HTR-8/SVneo (cell line): ENCODE data around the gene MTOR.
"Not testable (repeated sequence)": the region's sequence is repeated elsewhere in the genome, so short reads cannot be mapped to it uniquely, and the experiment has no call there.

Source experiments
- DNase-seq: peaks from one replicate; pipeline ENCODE4 v3.0.0; 2011; ENCODE audit warnings: low spot score, mixed read lengths; ENCODE audit not compliant: insufficient read length
- FAIRE-seq: peaks from 2 replicates; lab custom pipeline; 2011; peaks lifted over from hg19 to GRCh38; lab: Jason Lieb, UNC

The MTOR gene

DNA sequence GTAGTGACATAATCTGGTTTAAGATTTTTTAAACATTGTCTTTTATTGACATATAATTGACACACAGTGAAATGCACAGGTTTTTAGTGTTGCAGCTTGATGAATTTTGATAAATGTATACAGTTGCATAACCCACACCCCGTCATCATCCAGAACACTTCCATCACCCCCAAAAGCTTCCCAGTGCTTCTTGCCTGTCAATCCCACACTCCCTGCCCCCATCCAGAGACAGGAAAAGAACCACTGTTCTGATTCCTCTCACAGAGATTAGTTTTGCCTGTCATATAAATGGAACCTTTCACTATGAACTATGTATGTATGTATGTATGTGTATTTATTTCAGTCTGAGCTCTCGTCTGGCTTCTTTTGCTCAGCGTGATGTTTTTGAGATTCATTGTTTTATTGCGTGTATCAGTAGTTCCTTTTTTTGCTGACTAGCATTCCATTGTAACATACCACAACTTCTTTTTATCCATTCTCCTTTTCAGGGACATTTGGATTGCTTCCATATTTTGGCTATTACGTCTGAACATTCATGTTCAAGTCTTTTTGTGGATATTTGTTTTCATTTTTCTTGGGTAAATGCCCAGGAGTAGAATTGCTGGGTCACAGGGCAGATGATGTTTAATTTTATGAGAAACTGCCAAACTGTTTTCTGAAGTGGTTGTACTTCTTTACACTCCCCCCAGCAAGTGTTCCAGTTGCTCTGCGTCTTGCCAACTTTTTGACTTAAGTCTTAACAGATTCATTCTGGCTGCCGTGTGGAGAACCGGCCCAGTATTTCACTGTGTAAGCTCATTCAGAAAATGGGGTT is 19.4 kb upstream of the MTOR start:
- DNase-seq (no peak), FAIRE-seq (no peak)

DNA sequence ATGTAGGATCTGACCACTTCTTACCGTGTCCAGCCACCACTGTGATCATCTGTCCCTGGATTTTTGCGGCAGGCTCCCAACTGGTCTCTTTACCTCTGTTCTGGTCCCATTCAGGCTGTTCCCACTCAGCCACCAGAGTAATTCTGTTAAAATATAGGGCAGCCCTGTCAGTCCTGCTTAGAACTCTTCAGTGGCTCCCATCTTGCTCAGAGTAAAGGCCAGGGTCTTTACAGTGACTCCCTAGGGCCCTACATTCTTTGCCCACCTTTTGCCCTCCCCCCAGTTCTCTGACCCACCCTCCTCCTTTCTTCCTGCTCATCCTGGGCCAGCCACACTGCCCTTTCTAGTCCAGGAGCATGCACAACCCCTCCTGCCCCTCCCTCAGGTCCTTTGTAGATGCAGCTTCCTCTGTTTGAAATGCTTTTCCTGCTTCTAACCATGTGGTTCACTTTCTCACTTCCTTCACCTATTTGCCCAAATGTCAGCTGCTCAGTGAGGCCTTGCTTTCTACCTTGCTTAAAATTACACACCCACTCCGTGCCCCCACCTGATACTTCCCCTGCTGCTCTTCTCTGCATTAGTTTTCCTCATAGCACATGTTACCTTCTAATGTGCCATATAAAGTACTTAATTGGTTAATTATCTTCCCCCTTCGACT is 18.5 kb upstream of the MTOR start:
- FAIRE-seq (no peak), DNase-seq (no peak)

DNA sequence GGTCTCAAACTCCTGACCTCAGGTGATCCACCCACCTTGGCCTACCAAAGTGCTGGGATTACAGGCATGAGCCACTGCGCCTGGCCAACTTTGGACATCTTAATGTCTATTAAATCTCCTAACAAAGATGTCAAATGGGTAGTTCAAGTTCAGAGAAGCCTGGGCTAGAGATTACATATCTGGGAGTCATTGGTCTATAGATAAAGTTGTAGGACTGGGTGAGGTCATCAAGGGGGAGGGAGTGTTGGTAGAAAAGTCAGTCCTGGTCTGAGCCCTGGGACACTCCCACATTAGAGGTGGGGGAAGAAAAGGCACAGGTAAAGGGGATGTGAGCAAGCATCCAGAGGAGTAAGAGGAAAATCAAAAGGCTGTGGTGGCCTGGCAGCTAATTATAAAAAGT is 17.3 kb upstream of the MTOR start:
- FAIRE-seq (no peak), DNase-seq (no peak)

DNA sequence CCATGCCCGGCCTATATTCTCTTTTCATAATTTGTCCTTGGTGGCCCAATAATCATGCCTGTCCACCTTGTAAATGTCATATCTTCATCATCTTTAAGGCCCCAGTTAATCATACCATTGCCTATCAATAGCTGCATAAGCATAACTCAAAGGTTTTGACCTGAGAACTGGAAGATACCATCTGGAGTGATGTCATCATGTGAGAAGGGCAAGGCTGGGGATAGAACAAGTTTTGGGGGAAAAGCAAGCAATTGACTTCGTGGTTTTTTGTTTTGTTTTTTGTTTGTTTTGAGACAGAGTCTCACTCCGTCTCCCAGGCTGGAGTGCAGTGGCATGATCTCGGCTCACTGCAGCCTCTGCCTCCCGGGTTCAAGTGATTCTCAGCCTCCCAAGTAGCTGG is 16.8 kb upstream of the MTOR start:
- FAIRE-seq (no peak), DNase-seq (no peak)

DNA sequence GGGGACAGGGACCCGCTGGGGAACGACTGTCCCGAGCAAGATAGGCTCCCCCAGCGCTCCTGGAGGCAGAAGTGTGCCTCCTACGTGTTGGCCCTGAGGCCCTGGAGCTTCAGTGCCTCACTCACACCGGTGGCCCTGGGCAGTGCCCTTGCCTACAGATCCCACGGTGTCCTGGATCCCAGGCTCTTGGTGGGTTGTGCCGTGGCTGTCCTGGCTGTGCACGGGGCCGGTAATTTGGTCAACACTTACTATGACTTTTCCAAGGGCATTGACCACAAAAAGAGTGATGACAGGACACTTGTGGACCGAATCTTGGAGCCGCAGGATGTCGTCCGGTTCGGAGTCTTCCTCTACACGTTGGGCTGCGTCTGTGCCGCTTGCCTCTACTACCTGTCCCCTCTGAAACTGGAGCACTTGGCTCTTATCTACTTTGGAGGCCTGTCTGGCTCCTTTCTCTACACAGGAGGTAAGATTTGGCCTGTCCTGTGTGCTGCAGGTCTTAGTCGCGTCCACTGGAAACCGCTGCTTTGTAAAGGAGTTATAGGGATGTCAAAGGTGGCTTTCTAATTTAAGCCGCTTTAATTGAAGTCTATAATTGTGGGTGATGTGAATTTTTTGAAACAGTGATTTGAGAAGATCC is 11.4 kb upstream of the MTOR start:
- no peak for FAIRE-seq
- no peak for DNase-seq

DNA sequence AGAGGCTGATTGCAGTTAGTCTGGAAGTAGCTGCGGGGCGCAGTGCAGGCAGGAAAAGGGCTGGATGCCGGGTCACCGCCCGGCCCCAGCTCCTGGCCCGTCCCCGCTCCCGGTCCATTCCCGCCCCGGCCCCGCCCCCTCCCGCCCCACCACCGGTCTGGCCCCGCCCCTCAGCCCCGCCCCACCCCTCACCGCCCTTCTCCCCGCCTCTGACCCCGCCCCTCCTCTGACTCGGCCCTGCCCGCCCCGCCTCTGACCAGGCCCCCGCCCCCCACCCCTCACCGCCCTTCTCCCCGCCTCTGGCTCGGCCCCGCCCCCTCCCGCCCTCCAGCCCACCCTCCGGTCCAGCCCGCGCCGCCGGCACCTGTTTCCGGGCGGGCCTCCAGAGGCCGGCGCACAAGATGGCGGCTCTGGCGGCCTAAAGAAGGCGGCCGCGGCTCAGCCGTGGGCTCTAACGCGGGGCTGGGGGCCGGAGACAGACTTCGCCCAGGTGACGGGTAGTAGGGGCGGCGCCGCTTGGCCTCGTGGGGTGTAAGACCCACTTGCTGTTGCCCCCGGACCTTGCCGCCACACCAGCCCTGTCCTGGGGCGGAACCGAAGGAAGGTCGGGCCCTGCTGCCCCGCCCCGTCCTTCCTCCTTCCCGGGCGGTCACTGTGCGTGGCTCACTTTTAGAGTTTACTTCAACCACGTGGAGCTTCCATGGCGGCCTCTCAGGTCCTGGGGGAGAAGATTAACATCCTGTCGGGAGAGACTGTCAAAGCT is 10.7 kb upstream of the MTOR start, which contains the start of gene UBIAD1:
Gene UBIAD1, plus strand, starts transcription at position 367 of the 763 bp plus-strand sequence. Its CDS starts 334 bp downstream, at position 701.
- no peak for FAIRE-seq
- peak; percentile 75 for DNase-seq

DNA sequence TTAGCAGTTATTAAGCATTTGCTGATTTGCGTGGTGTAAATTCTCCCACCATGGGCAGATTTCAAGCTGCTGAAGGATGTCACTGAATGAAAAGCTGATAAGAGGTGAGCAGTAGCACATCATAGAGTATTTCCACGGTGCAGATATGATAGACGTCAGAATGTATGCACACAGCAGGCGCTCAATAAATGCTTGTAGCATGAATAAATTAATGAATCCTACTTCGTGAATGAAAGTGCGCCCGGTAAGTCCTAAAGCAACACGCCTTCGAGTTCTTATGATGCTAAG is 10.1 kb upstream of the MTOR start:
- FAIRE-seq, result no peak
- no peak for DNase-seq

DNA sequence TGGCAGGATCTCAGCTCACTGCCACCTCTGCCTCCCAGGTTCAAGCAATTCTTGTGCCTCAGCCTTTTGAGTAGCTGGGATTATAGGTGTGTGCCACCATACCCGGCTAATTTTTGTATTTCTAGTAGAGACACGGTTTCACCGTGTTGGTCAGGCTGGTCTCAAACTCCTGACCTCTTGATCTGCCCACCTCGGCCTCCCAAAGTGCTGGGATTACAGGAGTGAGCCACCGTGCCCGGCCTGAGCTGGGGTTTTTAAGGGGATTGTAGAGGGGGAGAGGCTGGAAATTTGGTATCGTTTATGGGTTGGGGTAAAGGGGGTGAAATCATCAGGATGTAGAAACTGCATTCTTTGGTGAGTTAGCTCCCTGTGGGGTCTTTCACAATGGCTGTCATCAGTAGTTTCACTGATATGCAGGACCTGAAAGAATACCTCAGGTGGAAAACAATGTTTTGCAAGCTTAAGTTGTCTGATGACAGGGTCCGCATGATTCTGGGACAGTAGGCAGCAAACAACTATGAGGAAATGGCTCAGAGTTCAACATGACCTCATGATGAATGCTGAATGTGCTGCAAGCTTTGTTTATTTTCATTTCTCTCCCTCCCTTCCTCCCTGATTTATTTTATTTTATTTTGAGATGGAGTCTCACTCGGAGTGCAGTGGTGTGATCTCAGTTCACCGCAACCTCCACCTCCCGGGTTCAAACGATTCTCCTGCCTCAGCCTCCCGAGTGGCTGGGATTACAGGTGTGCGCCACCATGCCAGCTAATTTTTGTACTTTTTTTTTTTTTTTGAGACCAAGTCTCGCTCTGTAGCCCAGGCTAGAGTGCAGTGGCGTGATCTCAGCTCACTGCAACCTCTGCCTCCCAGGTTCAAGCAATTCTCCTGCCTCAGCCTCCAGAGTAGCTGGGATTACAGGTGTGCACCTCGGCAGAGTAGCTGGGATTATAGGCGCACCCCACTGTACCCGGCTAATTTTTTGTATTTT is 5.3 kb upstream of the MTOR start:
- DNase-seq, FAIRE-seq: not testable (repeated sequence)

DNA sequence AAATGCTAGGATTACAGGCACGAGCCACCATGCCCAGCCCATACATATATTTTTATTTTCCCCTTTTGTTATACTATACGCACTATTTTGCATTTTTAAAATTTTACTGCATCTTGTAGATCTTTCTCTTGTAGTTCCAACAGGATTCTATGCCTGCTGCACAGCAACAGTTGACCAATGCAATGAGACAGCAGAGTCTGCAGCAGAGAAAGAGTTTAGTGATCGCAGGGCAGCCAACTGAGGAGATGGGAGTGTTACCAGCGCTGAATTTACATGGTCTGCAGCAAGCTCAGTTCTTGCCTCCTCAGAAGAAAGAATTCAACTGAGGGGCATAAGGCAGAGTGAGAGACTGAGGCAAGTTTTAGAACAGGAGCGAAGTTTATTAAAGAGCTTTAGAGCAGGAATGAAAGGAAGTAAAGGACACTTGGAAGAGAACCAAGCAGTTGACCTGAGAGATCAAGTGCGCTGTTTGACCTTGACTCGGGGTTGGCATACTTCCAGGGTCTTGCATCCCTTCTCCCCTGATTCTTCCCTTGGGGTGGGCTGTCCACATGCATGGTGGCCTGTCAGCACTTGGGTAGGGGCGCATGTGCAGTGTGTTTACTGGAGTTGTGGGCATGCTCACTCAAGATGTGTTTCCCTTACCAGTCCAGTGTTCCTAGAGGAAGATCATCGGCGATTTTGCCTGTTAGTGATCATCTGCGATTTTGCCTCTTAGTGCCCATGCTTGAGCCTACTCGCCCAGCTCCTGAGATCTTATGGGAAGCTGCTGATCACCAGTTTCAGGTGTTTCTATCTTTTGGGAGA is 4.1 kb upstream of the MTOR start:
- DNase-seq, result no peak
- FAIRE-seq, result no peak

DNA sequence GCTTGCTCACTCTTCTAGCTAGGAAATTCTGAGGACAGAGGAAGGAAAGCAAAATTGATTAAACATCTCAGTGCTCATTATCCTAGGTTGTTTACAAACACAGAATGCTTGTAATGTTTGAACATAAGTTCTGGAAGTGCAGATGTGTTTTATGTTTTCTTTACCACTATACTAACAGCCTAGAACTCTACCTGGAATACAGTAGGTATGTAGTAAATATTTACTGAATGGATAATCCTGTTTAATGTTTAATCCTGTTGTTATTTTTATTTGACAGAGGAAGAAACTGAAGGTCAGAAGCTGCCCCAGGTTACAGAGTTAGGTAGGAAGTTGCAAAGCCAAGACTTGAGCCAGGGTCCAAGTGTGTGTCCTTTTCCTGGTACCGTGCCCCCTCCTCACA is 6.1 kb downstream of the MTOR start:
- no peak for DNase-seq
- FAIRE-seq, result no peak

DNA sequence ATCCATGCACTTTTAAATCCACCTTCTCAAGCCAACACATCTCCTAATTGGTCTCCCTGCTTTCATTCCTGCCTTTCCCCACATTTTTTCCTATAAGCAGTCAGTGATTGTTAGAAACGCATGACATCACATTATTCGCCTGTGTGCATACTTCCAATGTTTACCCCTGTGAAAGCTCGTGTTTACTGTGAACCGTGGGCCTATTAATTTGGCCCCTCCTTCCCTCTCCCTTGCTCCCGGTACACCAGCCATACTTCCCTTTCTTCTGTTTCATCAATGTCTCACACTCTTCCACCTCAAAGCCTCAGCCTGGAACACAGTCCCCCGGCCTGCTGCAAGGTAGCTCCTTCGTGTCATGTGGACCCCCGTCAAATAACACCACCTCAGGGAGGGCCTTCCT is 9.1 kb downstream of the MTOR start:
- FAIRE-seq, result no peak
- DNase-seq, result no peak

DNA sequence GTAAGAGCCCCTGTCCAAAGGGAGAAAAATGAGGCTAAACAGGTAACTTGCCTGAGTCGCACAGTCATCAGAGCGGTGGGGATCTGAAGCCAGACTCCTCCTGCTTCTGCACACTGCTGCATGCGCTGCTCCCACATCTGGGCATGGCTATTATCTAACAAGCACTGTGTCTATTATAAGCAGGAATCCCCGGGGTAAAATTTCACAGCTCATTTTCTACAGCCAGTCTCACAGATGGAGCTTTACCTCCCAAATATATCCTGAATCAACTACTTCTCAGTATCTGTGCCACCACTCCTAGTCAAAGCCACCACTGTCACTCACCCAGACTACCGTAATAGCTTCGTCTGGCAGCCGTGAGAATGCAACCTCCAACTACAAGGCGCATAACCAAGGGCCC is 9.8 kb downstream of the MTOR start:
- no peak for FAIRE-seq
- no peak for DNase-seq

DNA sequence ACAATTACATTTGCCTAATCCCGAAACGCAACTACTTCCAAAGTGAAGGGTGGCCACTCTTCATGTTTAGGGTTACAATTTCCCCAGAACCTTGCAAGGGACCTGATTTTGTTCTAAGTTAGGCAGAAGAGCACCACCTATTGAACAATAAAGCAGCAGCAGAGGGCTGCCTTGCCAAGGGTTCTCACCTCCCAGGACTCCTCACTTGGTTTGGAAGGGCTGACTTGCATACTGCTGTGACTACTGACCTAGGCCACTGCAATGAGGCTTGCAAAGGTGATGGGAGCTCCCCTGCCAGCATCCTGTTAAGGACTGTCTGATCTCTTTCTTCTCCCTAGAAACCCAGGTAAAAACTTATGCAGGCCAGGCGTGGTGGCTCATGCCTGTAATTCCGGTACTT is 14.2 kb downstream of the MTOR start:
- no peak for DNase-seq
- FAIRE-seq, result no peak

DNA sequence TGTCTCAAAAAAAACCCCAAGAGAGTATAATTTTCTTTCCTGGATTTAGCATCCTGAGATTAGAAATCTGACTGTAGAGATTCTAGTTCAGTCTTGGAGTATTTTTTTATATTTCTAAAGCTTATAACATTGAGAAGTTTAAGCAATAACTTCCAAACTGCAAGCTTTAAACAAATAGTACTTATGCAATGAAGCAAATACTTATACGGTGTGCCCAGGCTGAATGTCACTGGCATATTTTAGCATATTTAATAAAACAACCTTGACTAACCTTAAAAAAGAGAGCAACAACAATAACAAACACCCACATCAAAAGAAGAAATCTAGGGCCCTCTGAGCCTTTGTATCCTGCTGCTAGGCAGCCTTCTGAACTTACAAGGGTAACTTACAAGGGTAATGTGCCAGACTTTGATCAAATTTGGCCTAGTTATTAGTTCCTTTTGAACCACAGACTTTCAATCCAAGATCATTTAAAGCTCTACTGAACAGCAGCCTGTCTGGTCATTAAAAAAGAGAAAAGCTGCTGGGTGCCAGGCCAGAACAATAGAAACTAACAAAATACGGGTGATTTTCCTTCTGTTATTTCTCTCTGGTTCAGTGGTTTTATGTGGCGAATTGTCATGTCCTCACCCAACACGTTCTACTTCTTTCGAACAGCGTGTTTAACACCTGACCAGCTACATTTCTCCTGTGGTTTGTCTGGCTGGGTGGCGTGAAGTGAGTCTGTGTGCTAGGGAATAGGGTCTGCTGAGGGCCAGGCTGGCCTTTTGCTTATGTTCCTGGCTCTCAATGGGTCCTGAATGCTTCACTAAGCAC is 16.2 kb downstream of the MTOR start:
- DNase-seq (no peak), FAIRE-seq (no peak)

DNA sequence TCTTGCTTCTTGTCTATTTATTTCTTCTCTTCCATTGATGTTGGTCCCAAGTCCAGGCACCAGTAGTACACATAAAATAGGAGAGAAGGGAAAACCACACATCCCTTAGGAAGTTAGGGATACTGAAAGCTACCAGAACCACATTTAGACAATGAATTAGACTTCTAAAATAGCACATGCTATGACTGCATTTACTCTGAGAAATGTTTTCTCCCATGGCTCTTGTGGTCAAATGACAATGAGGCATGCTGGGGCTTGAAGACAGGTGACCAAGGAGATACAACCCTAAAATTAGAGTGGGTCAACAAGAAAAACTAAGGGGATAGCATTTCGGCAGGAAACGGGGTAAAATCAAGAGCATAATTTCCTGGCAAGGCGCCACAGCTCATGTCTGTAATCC is 17.1 kb downstream of the MTOR start:
- FAIRE-seq (no peak), DNase-seq (no peak)

DNA sequence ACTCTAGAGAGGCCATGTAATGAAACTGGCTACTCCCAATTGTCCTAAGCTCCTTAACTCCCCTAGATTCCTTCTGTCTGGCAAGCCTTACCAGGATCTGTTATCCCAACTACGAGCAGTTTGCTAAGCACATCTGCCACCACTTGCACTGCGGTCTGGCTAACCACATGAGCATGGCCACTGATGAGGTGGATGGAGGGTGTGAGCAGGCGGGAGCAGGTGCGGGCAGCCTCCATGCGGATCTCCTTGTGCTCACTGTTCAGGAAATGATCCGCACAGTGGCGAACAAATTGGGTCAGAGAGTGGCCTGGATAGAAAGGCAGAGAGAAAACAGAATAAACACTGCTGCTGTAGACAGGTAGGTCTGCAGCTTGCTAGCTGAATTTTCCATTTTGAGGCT is 24.0 kb downstream of the MTOR start:
- DNase-seq, result no peak
- no peak for FAIRE-seq

DNA sequence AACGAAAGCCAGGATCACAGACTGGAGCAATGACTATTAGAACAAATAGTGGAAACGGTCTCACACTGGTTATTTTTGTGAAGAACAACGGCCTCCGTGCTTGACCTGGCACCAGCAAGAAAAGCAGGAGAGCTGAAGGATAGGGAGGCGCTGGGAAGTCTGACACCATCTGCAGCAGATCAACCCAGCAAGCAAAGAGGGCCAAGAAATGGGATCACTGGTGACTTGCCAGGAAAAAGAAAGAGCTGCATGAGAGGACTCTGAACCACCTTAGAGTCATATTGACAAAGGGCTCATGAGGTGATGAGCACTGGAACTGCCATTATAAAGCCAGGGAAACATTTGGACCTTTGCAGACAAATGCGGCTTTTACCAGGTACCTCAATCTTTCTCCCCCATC is 25.0 kb downstream of the MTOR start:
- no peak for FAIRE-seq

DNA sequence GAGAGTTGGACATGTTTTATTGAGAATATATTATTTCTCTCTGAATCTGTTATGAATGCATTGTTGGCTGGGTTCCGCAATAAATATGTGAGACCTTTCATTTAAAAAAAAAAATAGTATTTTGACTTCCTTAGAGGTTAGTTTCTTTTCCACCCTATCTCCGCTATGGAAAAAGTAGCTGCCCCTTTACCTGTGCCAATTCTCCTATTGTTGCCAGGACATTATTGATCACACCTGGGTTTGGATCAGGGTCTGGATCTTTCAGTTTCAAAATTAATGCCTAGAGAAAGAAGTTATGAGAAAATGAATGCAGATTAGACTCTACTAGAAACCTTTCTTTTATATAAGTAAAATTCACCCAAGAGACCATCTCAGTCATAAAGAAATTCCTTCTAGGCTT is 29.1 kb downstream of the MTOR start:
- DNase-seq (no peak), FAIRE-seq (no peak)

More for the DNA sequence above, 25.0 kb downstream of the MTOR start:
- no peak for DNase-seq
